Activated T-cell treated with anti-CD3 and anti-CD28 coated beads, Interleukin-2, amount 50 U/mL, for 72 hours (primary cell): ENCODE data around the gene ELOVL5. TPM values are rescaled to one million over a fixed set of nuclear protein-coding genes. Genes with fewer than 3 reads are reported as not detected.
"Not testable (repeated sequence)": the region's sequence is repeated elsewhere in the genome, so short reads cannot be mapped to it uniquely, and the experiment has no call there.

Experiments used
- ATAC-seq, 2 donors: fragments of 150-1000 bp; cut with Tn5 transposase; replicated peaks in 1 of 2; 2 replicates each; pipeline ENCODE4 v1.10.0; 2021; ENCODE audit warnings: moderate library complexity in 2 of 2, mild to moderate bottlenecking in 1 of 2
- DNase-seq, 2 donors: peaks; one replicate each; pipeline ENCODE4 v3.0.0; 2021 to 2022; ENCODE audit warnings: mixed read lengths in 1 of 2
- H3K27ac Mint-ChIP-seq: one replicate; pipeline ENCODE4 v1.8.0; 2022; ENCODE audit warnings: mild to moderate bottlenecking, moderate library complexity, mixed read lengths
- H3K27me3 Mint-ChIP-seq: one replicate; pipeline ENCODE4 v1.8.0; 2022; ENCODE audit warnings: low read depth, mixed read lengths
- H3K36me3 Mint-ChIP-seq, 2 donors: one replicate each; pipeline ENCODE4 v1.8.0; 2022; ENCODE audit warnings: mixed read lengths in 2 of 2, mild to moderate bottlenecking in 1 of 2; ENCODE audit not compliant: insufficient read depth in 2 of 2
- H3K4me1 Mint-ChIP-seq: one replicate; pipeline ENCODE4 v1.8.0; 2022; ENCODE audit warnings: low read depth, mixed read lengths
- H3K4me3 Mint-ChIP-seq, 2 donors: one replicate each; pipeline ENCODE4 v1.8.0; 2022; ENCODE audit warnings: mild to moderate bottlenecking in 2 of 2, mixed read lengths in 2 of 2, moderate library complexity in 2 of 2
- H3K9me3 Mint-ChIP-seq, 2 donors: one replicate each; pipeline ENCODE4 v1.8.0; 2022; ENCODE audit warnings: mixed read lengths in 2 of 2
- total RNA-seq, 2 donors: library from RNA; stranded (reverse); gene quantifications; one replicate each; pipeline ENCODE4 v1.2.3, GENCODE V29; 2022

Gene ELOVL5
- total RNA-seq, 2 donors from 2014 or later = 102 to 108 TPM

- H3K36me3 Mint-ChIP-seq = no peaks in the 10 kb centered on the region
Measured at GRCh38 chr6:53353624-53354023, 4.9 kb upstream of the ELOVL5 start.

GRCh38 chr6:53352360-53352759, 3.6 kb upstream of the ELOVL5 start:
- DNase-seq (no peak), ATAC-seq (no peak)
- no peak overlapping the region for H3K27ac Mint-ChIP-seq
- no peak overlapping the region for H3K4me3 Mint-ChIP-seq
- peaks cover 8% of the 10 kb centered on the region for H3K4me1 Mint-ChIP-seq
- H3K9me3 Mint-ChIP-seq = no peaks in the 10 kb centered on the region
- H3K36me3 Mint-ChIP-seq = no peaks in the 10 kb centered on the region
- H3K27me3 Mint-ChIP-seq = no peaks in the 10 kb centered on the region

More at GRCh38 chr6:53353624-53354023, 4.9 kb upstream of the ELOVL5 start:
- DNase-seq = no peak
- no peak overlapping the region for H3K27ac Mint-ChIP-seq
- no peak for ATAC-seq
- no peaks in the 10 kb centered on the region for H3K9me3 Mint-ChIP-seq
- no peak overlapping the region for H3K4me3 Mint-ChIP-seq
- H3K27me3 Mint-ChIP-seq = no peaks in the 10 kb centered on the region
- H3K4me1 Mint-ChIP-seq = peaks cover 11% of the 10 kb centered on the region

GRCh38 chr6:53349209-53349693, 501 bp upstream of the ELOVL5 start:
- Mint-ChIP-seq H3K36me3 (peaks cover 5 to 9% of the 10 kb centered on the region in 2 donors), H3K4me3 (peak overlapping the region; percentile 92 to 98), H3K4me1 (peaks cover 38% of the 10 kb centered on the region), H3K27ac (peak overlapping the region; percentile 72), H3K9me3 (no peaks in the 10 kb centered on the region), H3K27me3 (no peaks in the 10 kb centered on the region)
- no peak for DNase-seq
- ATAC-seq = no peak

DNA sequence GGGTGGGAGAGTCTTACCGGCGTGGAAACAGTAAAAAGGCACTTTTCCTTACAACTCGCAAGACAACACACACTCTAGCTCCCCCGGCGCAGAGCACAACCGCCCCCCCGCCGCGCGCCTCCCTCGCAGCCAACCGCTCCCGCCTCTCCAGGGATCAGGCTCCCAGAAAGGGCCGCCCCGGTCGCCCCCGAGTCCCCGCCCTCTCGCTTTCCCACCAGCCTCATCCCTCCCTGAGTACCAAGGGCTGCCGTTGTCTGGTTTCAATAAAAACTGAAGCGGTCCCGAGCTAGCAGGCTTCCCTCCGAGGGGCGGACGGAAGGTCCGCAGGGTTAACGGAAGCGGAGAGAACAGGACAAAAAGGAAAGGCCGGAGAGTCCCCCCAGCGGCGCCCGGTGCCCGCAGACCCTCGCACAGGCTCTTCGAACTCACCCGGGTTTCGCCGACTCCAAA, 804 bp downstream of the ELOVL5 start:
- Mint-ChIP-seq H3K4me3 (peak overlapping the region; percentile 92 to 98), H3K36me3 (peaks cover 5 to 10% of the 10 kb centered on the region in 2 donors), H3K4me1 (peaks cover 51% of the 10 kb centered on the region), H3K9me3 (no peaks in the 10 kb centered on the region), H3K27ac (peak overlapping the region; percentile 95), H3K27me3 (no peaks in the 10 kb centered on the region)
- DNase-seq (peak; percentile 49 to 61), ATAC-seq (peak in 1 of 2 donors; percentile 34)

GRCh38 chr6:53347250-53347920, 1.4 kb downstream of the ELOVL5 start:
- DNase-seq (no peak), ATAC-seq (peak in 1 of 2 donors; percentile 2)
- Mint-ChIP-seq H3K36me3 (peaks cover 5 to 10% of the 10 kb centered on the region in 2 donors), H3K9me3 (no peaks in the 10 kb centered on the region), H3K4me3 (peak overlapping the region; percentile 92 to 98), H3K27ac (peak overlapping the region; percentile 95), H3K4me1 (peaks cover 57% of the 10 kb centered on the region), H3K27me3 (no peaks in the 10 kb centered on the region)

DNA sequence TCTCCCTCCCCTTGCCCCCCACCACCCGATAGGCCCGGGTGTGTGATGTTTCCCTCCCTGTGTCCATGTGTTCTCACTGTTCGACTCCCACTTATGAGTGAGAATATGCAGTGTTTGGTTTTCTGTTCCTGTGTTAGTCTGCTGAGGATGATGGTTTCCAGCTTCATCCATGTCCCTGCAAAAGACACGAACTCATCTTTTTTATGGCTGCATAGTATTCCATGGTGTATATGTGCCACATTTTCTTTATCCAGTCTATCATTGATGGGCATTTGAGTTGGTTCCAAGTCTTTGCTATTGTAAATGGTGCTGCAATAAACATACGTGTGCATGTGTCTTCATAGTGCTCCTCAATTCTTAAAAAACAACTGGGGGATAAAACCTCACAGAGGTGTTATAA, 2.7 kb downstream of the ELOVL5 start:
- not testable (repeated sequence) for DNase-seq, H3K27me3 Mint-ChIP-seq, H3K9me3 Mint-ChIP-seq, ATAC-seq, H3K36me3 Mint-ChIP-seq
- Mint-ChIP-seq H3K4me3 (peak overlapping the region; percentile 92 to 98), H3K4me1 (peaks cover 70% of the 10 kb centered on the region), H3K27ac (peak overlapping the region; percentile 95)

- Mint-ChIP-seq H3K4me3 (peak overlapping the region; percentile 60 to 93), H3K27ac (peak overlapping the region; percentile 98), H3K27me3 (no peaks in the 10 kb centered on the region), H3K4me1 (peaks cover 77% of the 10 kb centered on the region), H3K36me3 (peaks cover 5 to 10% of the 10 kb centered on the region in 2 donors), H3K9me3 (no peaks in the 10 kb centered on the region)
- DNase-seq (no peak), ATAC-seq (no peak)
Measured at GRCh38 chr6:53344969-53345368, 3.8 kb downstream of the ELOVL5 start.

DNA sequence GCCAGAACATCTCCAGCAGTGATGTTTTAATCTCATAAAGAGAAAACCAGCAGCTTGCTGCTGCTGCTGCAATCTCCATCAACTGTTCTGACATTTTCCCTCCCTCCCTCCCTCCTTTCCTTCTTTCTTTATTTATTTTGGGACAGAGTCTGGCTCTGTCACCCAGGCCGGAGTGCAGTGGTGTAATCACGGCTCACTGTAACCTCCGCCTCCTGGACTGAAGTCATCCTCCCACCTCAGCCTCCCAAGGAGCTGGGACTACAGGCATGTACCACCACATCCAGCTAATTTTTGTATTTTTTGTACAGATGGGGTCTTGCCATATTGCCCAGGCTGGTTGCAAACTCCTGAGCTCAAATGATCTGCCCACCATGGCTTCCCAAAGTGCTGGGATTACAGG, 5.7 kb downstream of the ELOVL5 start:
- H3K4me3 Mint-ChIP-seq = peak overlapping the region; percentile 43 to 93

GRCh38 chr6:53342217-53342616, 6.5 kb downstream of the ELOVL5 start:
- peaks cover 7 to 10% of the 10 kb centered on the region in 2 donors for H3K36me3 Mint-ChIP-seq
- no peaks in the 10 kb centered on the region for H3K27me3 Mint-ChIP-seq
- peak overlapping the region; percentile 55 for H3K27ac Mint-ChIP-seq
- H3K4me3 Mint-ChIP-seq = peak overlapping the region; percentile 4 to 45
- DNase-seq (no peak), ATAC-seq (no peak)
- no peaks in the 10 kb centered on the region for H3K9me3 Mint-ChIP-seq
- H3K4me1 Mint-ChIP-seq = peaks cover 94% of the 10 kb centered on the region

More for the DNA sequence above, 5.7 kb downstream of the ELOVL5 start:
- Mint-ChIP-seq H3K36me3 (peaks cover 5 to 10% of the 10 kb centered on the region in 2 donors), H3K4me1 (peaks cover 86% of the 10 kb centered on the region), H3K27me3 (no peaks in the 10 kb centered on the region), H3K9me3 (no peaks in the 10 kb centered on the region), H3K27ac (peak overlapping the region; percentile 85)
- DNase-seq = no peak
- no peak for ATAC-seq

DNA sequence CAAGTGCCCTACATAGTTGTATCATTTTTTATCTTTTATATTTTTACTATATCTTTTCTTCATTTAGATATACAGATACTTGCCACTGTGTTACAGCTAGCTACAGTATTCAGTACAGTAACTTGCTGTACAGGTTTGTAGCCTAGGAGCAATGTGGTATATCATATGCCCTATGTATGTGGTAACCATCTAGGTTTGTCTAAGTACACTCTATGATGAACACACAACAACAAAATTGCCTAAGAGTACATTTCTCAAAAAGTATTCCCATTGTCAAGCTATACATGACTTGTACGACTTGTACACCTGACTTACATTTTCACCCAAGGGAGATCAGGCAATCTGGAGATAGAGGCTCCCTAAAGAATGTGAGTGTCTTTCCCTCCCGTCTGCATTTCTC, 8.2 kb downstream of the ELOVL5 start:
- H3K4me1 Mint-ChIP-seq = peaks cover 94% of the 10 kb centered on the region
- DNase-seq (no peak), ATAC-seq (no peak)
- H3K27me3 Mint-ChIP-seq = no peaks in the 10 kb centered on the region
- no peak overlapping the region for H3K27ac Mint-ChIP-seq
- H3K36me3 Mint-ChIP-seq = peaks cover 6% of the 10 kb centered on the region in 2 donors
- H3K9me3 Mint-ChIP-seq = no peaks in the 10 kb centered on the region
- H3K4me3 Mint-ChIP-seq = no peak overlapping the region

DNA sequence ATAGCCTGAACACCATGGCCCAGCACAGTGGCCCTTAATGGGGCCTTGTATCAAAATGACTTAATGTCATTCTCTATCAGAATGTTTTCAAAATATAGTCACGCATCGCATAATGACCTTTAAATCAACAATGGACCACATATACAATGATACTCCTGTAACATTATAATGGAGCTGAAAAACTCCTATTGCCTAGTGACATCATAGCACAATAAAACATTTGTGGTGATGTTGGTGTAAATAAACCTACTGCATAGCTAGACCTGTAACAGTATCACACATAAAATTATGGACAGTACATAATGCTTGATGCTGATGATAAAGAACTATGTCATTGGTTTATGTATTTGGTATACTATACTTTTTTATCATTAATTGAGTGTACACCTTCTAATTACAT, 9.3 kb downstream of the ELOVL5 start:
- Mint-ChIP-seq H3K9me3 (no peaks in the 10 kb centered on the region), H3K36me3 (peaks cover 1 to 4% of the 10 kb centered on the region in 2 donors), H3K4me1 (peaks cover 94% of the 10 kb centered on the region), H3K27me3 (no peaks in the 10 kb centered on the region), H3K4me3 (no peak overlapping the region), H3K27ac (peak overlapping the region; percentile 90)
- ATAC-seq = no peak
- DNase-seq = no peak

DNA sequence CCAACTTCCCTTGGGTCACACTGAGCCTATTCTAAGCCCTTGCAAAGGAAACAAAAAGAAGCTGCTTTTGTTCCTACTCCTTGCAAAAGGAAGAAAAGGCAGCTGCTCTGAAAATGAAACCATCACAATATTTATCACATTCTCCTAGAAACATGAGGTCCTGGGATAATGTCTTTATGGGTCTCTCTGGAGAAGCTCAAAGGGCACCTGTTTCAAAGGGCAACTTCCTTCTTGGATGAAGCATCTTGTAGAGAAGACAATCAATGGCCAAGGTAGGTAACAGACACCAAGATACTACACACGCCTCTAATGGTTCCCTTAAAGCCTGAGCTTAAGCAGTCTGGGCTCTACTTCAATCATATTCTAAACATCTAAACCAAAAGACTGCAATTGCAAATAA, 10.4 kb downstream of the ELOVL5 start:
- peaks cover 92% of the 10 kb centered on the region for H3K4me1 Mint-ChIP-seq

DNA sequence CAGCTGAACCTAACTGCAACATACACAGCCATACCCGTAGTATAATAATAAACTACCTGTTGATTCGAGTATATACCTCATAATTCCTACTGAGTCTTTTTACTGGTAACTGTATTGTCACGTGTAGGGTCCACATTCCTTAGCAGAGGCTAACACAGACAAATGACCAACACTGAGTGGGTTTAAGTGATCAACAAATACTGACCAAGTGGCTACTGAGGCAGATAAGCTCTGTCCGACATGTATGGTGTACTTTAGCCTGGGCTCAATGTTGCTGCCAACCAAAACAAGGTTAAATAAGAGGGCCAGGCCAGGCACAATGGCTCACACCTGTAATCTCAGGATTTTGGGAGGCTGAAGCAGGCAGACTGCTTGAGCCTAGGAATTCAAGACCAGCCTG, 12.7 kb downstream of the ELOVL5 start:
- DNase-seq (no peak), ATAC-seq (no peak)
- no peaks in the 10 kb centered on the region for H3K27me3 Mint-ChIP-seq
- H3K36me3 Mint-ChIP-seq = peaks cover 7 to 10% of the 10 kb centered on the region in 2 donors
- H3K4me1 Mint-ChIP-seq = peaks cover 91% of the 10 kb centered on the region
- peak overlapping the region; percentile 99 for H3K27ac Mint-ChIP-seq
- peak overlapping the region; percentile 81 to 88 for H3K4me3 Mint-ChIP-seq
- no peaks in the 10 kb centered on the region for H3K9me3 Mint-ChIP-seq

More for the DNA sequence above, 10.4 kb downstream of the ELOVL5 start:
- no peak for ATAC-seq
- Mint-ChIP-seq H3K27me3 (no peaks in the 10 kb centered on the region), H3K4me3 (peak overlapping the region in 1 of 2 donors; percentile 52), H3K27ac (peak overlapping the region; percentile 88), H3K9me3 (no peaks in the 10 kb centered on the region), H3K36me3 (peaks cover 0 to 4% of the 10 kb centered on the region in 2 donors)
- no peak for DNase-seq
